Neural progenitor cell (in vitro differentiated cells): ENCODE measurements around the gene ADCY9.

ENCODE experiments used
- CTCF ChIP-seq: fragments of 200-600 bp; sonication (generic); IDR thresholded peaks from 2 replicates; pipeline ENCODE4 v1.5.1; 2017; ENCODE audit warnings: antibody characterized with exemption, mild to moderate bottlenecking
- EZH2 ChIP-seq: fragments of 200-600 bp; sonication (generic); IDR thresholded peaks from 2 replicates; pipeline ENCODE4 v1.6.1; 2017; ENCODE audit warnings: antibody characterized with exemption, mild to moderate bottlenecking, moderate library complexity

- TF ChIP-seq CTCF = no peak
- no peak for TF ChIP-seq EZH2
Observed at GRCh38 chr16:4003166-4003565, 113.1 kb downstream of the ADCY9 start.
